ENCODE data around the gene TRIO.
A peak's percentile ranks its signal among the peaks of the same experiment; 100 is the strongest.

Gene TRIO

GRCh38 chr5:14168793-14169262 lies 25.7 kb downstream of the TRIO start:
- ChIA-PET CTCF (no interaction called here), POLR2A (ENCODE audit: low non-redundant PET) (no interaction called here)
- no peak overlapping the region for H3K27ac ChIP-seq
- no peak for TF ChIP-seq CTCF (conservative IDR thresholded peaks at IDR 0.05; ENCODE audit: low read depth)
- no peak for DNase-seq (ENCODE audit: low spot score)

- TF ChIP-seq CTCF (conservative IDR thresholded peaks at IDR 0.05; ENCODE audit: low read depth), result no peak
- no peak overlapping the region for H3K27ac ChIP-seq
- DNase-seq (ENCODE audit: low spot score), result no peak
- ChIA-PET POLR2A (ENCODE audit: low non-redundant PET) (no interaction called here), CTCF (interaction anchor here (0.7 kb wide), 1 partner anchor 18 kb away, joined by 3 read pairs; no protein-coding TSS in a partner anchor)
Observed at GRCh38 chr5:14171046-14171445, 27.9 kb downstream of the TRIO start.

DNA sequence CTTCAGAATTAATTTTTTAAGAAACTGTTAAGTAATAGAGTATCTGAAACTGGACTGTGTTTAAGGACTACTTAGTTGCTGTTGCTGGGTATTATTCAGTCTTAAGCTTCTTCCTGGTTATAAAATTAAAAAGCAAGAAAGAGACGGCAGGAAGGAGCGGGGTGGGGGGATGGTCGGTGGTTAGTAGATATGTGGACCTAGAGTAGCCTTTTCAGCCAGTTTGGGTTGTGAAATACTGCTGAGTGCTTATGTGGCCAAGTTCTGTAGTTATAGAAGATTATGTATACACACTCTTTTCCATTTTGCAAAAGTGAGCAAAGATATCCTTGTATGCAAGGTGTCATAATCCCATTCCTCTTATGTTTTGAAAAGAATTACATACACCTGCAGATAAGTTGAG lies 28.5 kb downstream of the TRIO start:
- POLR2A ChIA-PET (ENCODE audit: low non-redundant PET), result interaction anchor here (0.6 kb wide), 1 partner anchor 11 kb away, joined by 4 read pairs; no protein-coding TSS in a partner anchor
- no peak overlapping the region for H3K27ac ChIP-seq
- TF ChIP-seq CTCF (conservative IDR thresholded peaks at IDR 0.05; ENCODE audit: low read depth), result no peak
- no peak for DNase-seq (ENCODE audit: low spot score)
- CTCF ChIA-PET, result interaction anchor here (0.7 kb wide), 1 partner anchor 17 kb away, joined by 3 read pairs; no protein-coding TSS in a partner anchor

GRCh38 chr5:14172149-14172795 lies 29.1 kb downstream of the TRIO start:
- H3K27ac ChIP-seq, result no peak overlapping the region
- POLR2A ChIA-PET (ENCODE audit: low non-redundant PET), result interaction anchor here (0.6 kb wide), 1 partner anchor 11 kb away, joined by 4 read pairs; no protein-coding TSS in a partner anchor
- CTCF ChIA-PET, result no interaction called here
- TF ChIP-seq CTCF (conservative IDR thresholded peaks at IDR 0.05; ENCODE audit: low read depth), result no peak
- DNase-seq (ENCODE audit: low spot score), result no peak

- ChIA-PET POLR2A (ENCODE audit: low non-redundant PET) (no interaction called here), CTCF (interaction anchor here (0.6 kb wide), 1 partner anchor 15 kb away, joined by 6 read pairs; no protein-coding TSS in a partner anchor)
- DNase-seq (ENCODE audit: low spot score), result no peak
- peak overlapping the region; percentile 47 for H3K27ac ChIP-seq
- no peak for TF ChIP-seq CTCF (conservative IDR thresholded peaks at IDR 0.05; ENCODE audit: low read depth)
Observed at GRCh38 chr5:14173377-14174229, 30.5 kb downstream of the TRIO start.

DNA sequence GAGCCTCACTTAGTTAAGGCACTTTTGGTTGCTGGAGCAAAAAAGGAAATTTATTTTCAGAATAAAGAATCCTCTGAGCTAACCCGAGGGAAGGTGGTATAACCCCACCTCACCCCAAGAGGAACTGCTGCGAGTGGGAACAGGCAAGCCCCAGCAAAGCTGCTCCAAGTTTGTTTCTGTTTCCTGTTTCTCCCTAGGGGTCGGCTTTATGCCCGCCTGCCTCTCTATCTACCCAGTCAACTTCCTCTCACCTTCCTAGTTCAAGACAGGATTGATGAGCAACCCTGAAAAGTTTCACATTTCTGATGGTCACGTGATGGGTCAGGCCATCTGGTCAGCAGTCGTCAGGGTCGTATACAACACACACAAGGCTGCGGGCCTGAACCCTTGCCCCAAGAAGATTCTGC lies 31.1 kb downstream of the TRIO start:
- POLR2A ChIA-PET (ENCODE audit: low non-redundant PET), result no interaction called here
- no peak for TF ChIP-seq CTCF (conservative IDR thresholded peaks at IDR 0.05; ENCODE audit: low read depth)
- peak overlapping the region; percentile 47 for H3K27ac ChIP-seq
- CTCF ChIA-PET, result interaction anchor here (0.6 kb wide), 1 partner anchor 16 kb away, joined by 6 read pairs; no protein-coding TSS in a partner anchor
- no peak for DNase-seq (ENCODE audit: low spot score)

All from RWPE1 (cell line).